Measurements from ENCODE around the gene NPHS1.
"Not testable (repeated sequence)": the region's sequence is repeated elsewhere in the genome, so short reads cannot be mapped to it uniquely, and the experiment has no call there.

NPHS1 gene

GRCh38 chr19:35872180-35872579 lies 19.9 kb upstream of the NPHS1 start:
- no peak for DNase-seq

- no peak for DNase-seq
Measured at GRCh38 chr19:35871611-35872010, 19.3 kb upstream of the NPHS1 start.

GRCh38 chr19:35870798-35871197 lies 18.5 kb upstream of the NPHS1 start:
- DNase-seq = no peak

GRCh38 chr19:35870124-35870736 lies 17.9 kb upstream of the NPHS1 start:
- DNase-seq = not testable (repeated sequence)

- no peak for DNase-seq
Measured at GRCh38 chr19:35869327-35870123, 17.2 kb upstream of the NPHS1 start.

- no peak for DNase-seq
Measured at GRCh38 chr19:35868823-35869326, 16.6 kb upstream of the NPHS1 start.

GRCh38 chr19:35868172-35868822 lies 16.0 kb upstream of the NPHS1 start, which contains the start of gene APLP1:
APLP1 (plus strand) TSS chr19:35868574; CDS start chr19:35868637, 63 bp downstream.
- DNase-seq = peak; percentile 65

- DNase-seq = no peak
Measured at GRCh38 chr19:35863018-35863417, 10.7 kb upstream of the NPHS1 start.

GRCh38 chr19:35862528-35862927 lies 10.2 kb upstream of the NPHS1 start:
- DNase-seq = no peak

GRCh38 chr19:35861640-35862160 lies 9.4 kb upstream of the NPHS1 start:
- DNase-seq = no peak

- no peak for DNase-seq
Measured at GRCh38 chr19:35860818-35861639, 8.7 kb upstream of the NPHS1 start.

GRCh38 chr19:35860436-35860817 lies 8.1 kb upstream of the NPHS1 start:
- no peak for DNase-seq

GRCh38 chr19:35859414-35859813 lies 7.1 kb upstream of the NPHS1 start:
- no peak for DNase-seq

GRCh38 chr19:35858311-35858710 lies 6.0 kb upstream of the NPHS1 start:
- DNase-seq = no peak

- no peak for DNase-seq
Measured at GRCh38 chr19:35856546-35857149, 4.3 kb upstream of the NPHS1 start, which contains the start of gene KIRREL2. KIRREL2 (plus strand) TSS chr19:35856911; CDS start chr19:35857120, 209 bp downstream.

- DNase-seq = no peak
Measured at GRCh38 chr19:35853038-35853756, 893 bp upstream of the NPHS1 start.

GRCh38 chr19:35851213-35852028 lies 883 bp downstream of the NPHS1 start:
- DNase-seq = no peak

- DNase-seq = no peak
Measured at GRCh38 chr19:35848919-35849505, 3.3 kb downstream of the NPHS1 start.

GRCh38 chr19:35848486-35848885 lies 3.8 kb downstream of the NPHS1 start:
- no peak for DNase-seq

GRCh38 chr19:35847911-35848310 lies 4.4 kb downstream of the NPHS1 start:
- DNase-seq = no peak
